ENCODE measurements around the gene ERI3.

GRCh38 chr1:44243782-44244495 is 111.1 kb downstream of the ERI3 start:
- TF ChIP-seq GATA2 (IDR thresholded peaks at IDR 0.05; ENCODE audit: low read depth, low read length) = no peak
- TF ChIP-seq GATA3 (IDR thresholded peaks at IDR 0.05; ENCODE audit: low read depth, low read length) = no peak

Data from SH-SY5Y (cell line).